ENCODE results near the gene CSNK1G1. TPM values are rescaled to one million over a fixed set of nuclear protein-coding genes. Genes with fewer than 3 reads are reported as not detected.
A peak's percentile ranks its signal among the peaks of the same experiment; 100 is the strongest.

The CSNK1G1 gene
- total and polyA plus RNA-seq, 2 of the 8 experiments (the other 6 are each of a cell fraction or from before 2014, with no cell fraction given): 6.0 to 12.9 TPM

- no peak overlapping the region for H3K14ac ChIP-seq (ENCODE audit: insufficient read length)
- H2BK120ac ChIP-seq (replicated peaks; ENCODE audit: low read depth, low read length): no peak overlapping the region
- H3K56ac ChIP-seq (replicated peaks; ENCODE audit: insufficient read length, low read depth, low read length): no peak overlapping the region
- TF ChIP-seq BRCA1 (IDR thresholded peaks at IDR 0.05; ENCODE audit: low read depth, low read length): no peak
- TF ChIP-seq YY1 (IDR thresholded peaks at IDR 0.05; ENCODE audit: low read depth, low read length): 0 out of 2 replicates have a peak, but pooled peaks have one; percentile 15
- TF ChIP-seq TAF1 (IDR thresholded peaks at IDR 0.05; ENCODE audit: low read depth, low read length): 0 out of 2 replicates have a peak, but pooled peaks have one; percentile 19
- 0 out of 2 replicates have a peak, but pooled peaks have one; percentile 30 for TF ChIP-seq KDM1A (IDR thresholded peaks at IDR 0.05; ENCODE audit: borderline replicate concordance, low read length)
- TF ChIP-seq CTCF (IDR thresholded peaks at IDR 0.05; ENCODE audit: control extremely low read depth in 1 of 3, insufficient read depth in 1 of 3, low read depth in 1 of 3, low read length in 3 of 3): peak; percentile 12 to 38 (median 24); a peak in 3 of 4 replicates
- TF ChIP-seq RBBP5 (IDR thresholded peaks at IDR 0.05; ENCODE audit: borderline replicate concordance, low read depth, low read length): no peak
- no peak for TF ChIP-seq SIRT6 (IDR thresholded peaks at IDR 0.05; ENCODE audit: low read length)
- peak; percentile 14 to 37; a peak in 2 of 4 replicates for TF ChIP-seq RAD21 (IDR thresholded peaks at IDR 0.05 in 1 of 2, conservative IDR thresholded peaks at IDR 0.05 in 1 of 2; ENCODE audit: low read depth in 2 of 2, low read length in 2 of 2)
- no peaks in the 10 kb centered on the region for H3K79me1 ChIP-seq (ENCODE audit: low read depth, low read length)
- no peak overlapping the region for H3K4ac ChIP-seq (replicated peaks; ENCODE audit: insufficient read length, low read depth, low read length)
- H3K18ac ChIP-seq (ENCODE audit: extremely low read depth, low read length): no peak overlapping the region
- no peaks in the 10 kb centered on the region for H3K9me3 ChIP-seq (ENCODE audit: insufficient read depth in 2 of 2, low read depth in 1 of 2, low read length in 1 of 2)
- peaks cover 5% of the 10 kb centered on the region in 2 experiments for H4K20me1 ChIP-seq (replicated peaks in 1 of 2; ENCODE audit: control insufficient read depth in 1 of 2, insufficient read depth in 2 of 2, low read length in 2 of 2)
- H2AK5ac ChIP-seq (ENCODE audit: low read depth, low read length): no peak overlapping the region
- peaks cover 0 to 3% (median 0%) of the 10 kb centered on the region in 4 experiments; a peak in 1 of 8 replicates for H3K36me3 ChIP-seq (ENCODE audit: control insufficient read depth in 2 of 4, insufficient read depth in 4 of 4, low read length in 3 of 4)
- no peak overlapping the region for H3K4me2 ChIP-seq (ENCODE audit: insufficient read depth in 1 of 2, low read depth in 2 of 2, low read length in 2 of 2)
- FAIRE-seq (no peak), DNase-seq (ENCODE audit: low read depth in 1 of 2, low spot score in 2 of 2) (no peak)
- ChIA-PET CTCF (ENCODE audit: partially characterized antibody) (interaction anchor here (0.6 to 2.6 kb wide), 11 partner anchors 11 to 875 kb away, joined by 3 to 10 read pairs (median 4); partner anchors contain the start of gene CIAO2A), POLR2A (ENCODE audit: partially characterized antibody) (interaction anchor here (0.9 kb wide), 1 partner anchor 58 kb away, joined by 4 read pairs; no protein-coding TSS in a partner anchor)
- no peak overlapping the region for H2BK5ac ChIP-seq (ENCODE audit: low read depth, low read length)
- no peak overlapping the region for H4K5ac ChIP-seq (ENCODE audit: insufficient read length, low read depth, low read length)
- H3K9ac ChIP-seq (replicated peaks in 1 of 4; ENCODE audit: extremely low read depth in 1 of 4, low read depth in 3 of 4, low read length in 3 of 4): no peak overlapping the region
- peaks cover 0 to 18% (median 14%) of the 10 kb centered on the region in 4 experiments; a peak in 5 of 7 replicates for H3K27me3 ChIP-seq (replicated peaks in 1 of 4; ENCODE audit: control insufficient read depth in 3 of 4, extremely low read depth in 1 of 4, insufficient read depth in 3 of 4, low read length in 3 of 4)
- H3K23ac ChIP-seq (ENCODE audit: insufficient read length): no peak overlapping the region
- H3K27ac ChIP-seq (ENCODE audit: low read depth, low read length): no peak overlapping the region
- no peaks in the 10 kb centered on the region for H3K79me2 ChIP-seq (ENCODE audit: control insufficient read depth in 1 of 2, insufficient read depth in 2 of 2, low read length in 2 of 2)
- H2AFZ ChIP-seq (ENCODE audit: low read length): no peak overlapping the region
- H2BK12ac ChIP-seq (ENCODE audit: low read depth, low read length): no peak overlapping the region
- no peak overlapping the region for H4K8ac ChIP-seq (ENCODE audit: extremely low read depth, insufficient read depth, low read length)
- no peak overlapping the region for H4K91ac ChIP-seq (replicated peaks; ENCODE audit: insufficient read length, low read length)
- H3K23me2 ChIP-seq (ENCODE audit: low read depth, low read length): peaks cover 9% of the 10 kb centered on the region; the same call in 1 of the 2 replicates
- H3K4me1 ChIP-seq (replicated peaks in 1 of 4; ENCODE audit: control insufficient read depth in 3 of 4, insufficient read depth in 4 of 4, low read length in 3 of 4): peaks cover 0 to 12% (median 8%) of the 10 kb centered on the region in 4 experiments; a peak in 6 of 7 replicates
- H3K4me3 ChIP-seq (ENCODE audit: extremely low read depth in 1 of 4, insufficient read depth in 2 of 4, low read depth in 3 of 4, low read length in 4 of 4): no peak overlapping the region
- H2BK15ac ChIP-seq (ENCODE audit: low read length): 0 out of 2 replicates have a peak overlapping the region, but pooled peaks have one; percentile 18
- no peak overlapping the region for H2BK20ac ChIP-seq (ENCODE audit: low read length)
These were observed 206.5 kb downstream of the CSNK1G1 start for GRCh38 chr15:64149424-64149823.
